Colonic mucosa (tissue), 4 donors: Measurements from ENCODE around the gene TRPM3. TPM values are rescaled to one million over a fixed set of nuclear protein-coding genes. Genes with fewer than 3 reads are reported as not detected.

Experiments
- DNase-seq: peaks from one replicate; pipeline ENCODE4 v3.0.0-alpha.2; 2020
- H3K27ac ChIP-seq: fragments of 200-600 bp; one replicate; pipeline ENCODE4 v1.8.0; 2021
- H3K27me3 ChIP-seq: fragments of 200-600 bp; one replicate; pipeline ENCODE4 v1.8.0; 2021
- H3K36me3 ChIP-seq: fragments of 200-600 bp; one replicate; pipeline ENCODE4 v1.8.0; 2021
- H3K4me1 ChIP-seq: fragments of 200-600 bp; one replicate; pipeline ENCODE4 v1.8.0; 2021; ENCODE audit warnings: mild to moderate bottlenecking
- H3K4me3 ChIP-seq: fragments of 200-600 bp; one replicate; pipeline ENCODE4 v1.8.0; 2021
- H3K9ac ChIP-seq, 2 donors: one replicate each; pipeline ENCODE4 v1.7.0; 2013; ENCODE audit warnings: control low read depth in 2 of 2, low read depth in 2 of 2, low read length in 2 of 2
- H3K9me3 ChIP-seq: fragments of 200-600 bp; one replicate; pipeline ENCODE4 v1.8.0; 2021
- CTCF ChIP-seq: fragments of 200-600 bp; IDR thresholded peaks from one replicate; pipeline ENCODE4 v1.8.0; 2022; ENCODE audit warnings: antibody characterized with exemption, mild to moderate bottlenecking
- intact Hi-C: fragments of 100-400 bp; cut with DNase I; formaldehyde crosslinking; loops from one replicate; pipeline ENCODE4 v1.14.1; 2022
- total RNA-seq, 2 donors: library from RNA; stranded (reverse); fragmentation: NEBNext Ultra II Directional in 1 of 2; extraction: Animal tissue kit (Norgen Biotek cat#: 25700) in 1 of 2; gene quantifications; one replicate each; pipeline ENCODE4 v1.2.1, GENCODE V29; 2021
- donor health status: healthy.
- donor health status: DM: no; HTN: no; CAD: no.
- donor health status: DM: no; HTN: no; CAD: no.

The TRPM3 gene
- total RNA-seq, 2 donors from 2014 or later, result 0.32 to 0.35 TPM

- Histone ChIP-seq H3K36me3 (no peaks in the 10 kb centered on the region), H3K4me1 (no peaks in the 10 kb centered on the region), H3K9me3 (no peaks in the 10 kb centered on the region), H3K27ac (no peak overlapping the region), H3K4me3 (no peak overlapping the region), H3K9ac (no peak overlapping the region), H3K27me3 (no peaks in the 10 kb centered on the region)
- no peak for TF ChIP-seq CTCF
- intact Hi-C loops, result no loop called here
- no peak for DNase-seq
Observed at GRCh38 chr9:70677055-70677735, 444.2 kb downstream of the TRPM3 start.

DNA sequence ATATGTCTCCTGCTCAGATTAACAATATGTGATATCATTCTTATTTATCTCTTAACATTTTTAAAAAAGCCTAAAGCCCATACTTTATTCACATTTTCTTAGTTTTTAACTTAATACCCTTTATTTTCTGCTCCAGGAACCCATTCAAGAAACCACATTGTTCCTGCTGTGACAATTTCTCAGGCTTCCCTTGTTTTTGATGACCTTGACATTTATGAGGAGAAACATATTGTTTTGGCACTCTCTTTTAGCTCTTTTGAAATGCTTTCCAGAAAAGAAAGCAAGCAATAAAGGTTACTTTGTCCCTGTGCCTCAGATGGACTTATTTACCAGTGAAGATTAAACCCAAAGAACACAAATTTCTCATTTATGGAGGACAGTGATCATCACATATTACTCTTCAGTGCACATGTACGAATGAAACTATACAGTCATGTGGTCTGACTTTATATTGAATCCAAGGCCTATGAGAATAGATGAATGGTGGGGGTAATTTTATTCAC is 445.5 kb downstream of the TRPM3 start:
- Histone ChIP-seq H3K4me1 (no peaks in the 10 kb centered on the region), H3K27me3 (no peaks in the 10 kb centered on the region), H3K9me3 (no peaks in the 10 kb centered on the region), H3K9ac (no peak overlapping the region), H3K4me3 (no peak overlapping the region), H3K27ac (no peak overlapping the region), H3K36me3 (no peaks in the 10 kb centered on the region)
- no peak for DNase-seq
- no peak for TF ChIP-seq CTCF
- intact Hi-C loops, result no loop called here

GRCh38 chr9:70673844-70674243 is 447.6 kb downstream of the TRPM3 start:
- Histone ChIP-seq H3K9ac (no peak overlapping the region), H3K9me3 (no peaks in the 10 kb centered on the region), H3K27ac (no peak overlapping the region), H3K4me1 (no peaks in the 10 kb centered on the region), H3K4me3 (no peak overlapping the region), H3K27me3 (no peaks in the 10 kb centered on the region), H3K36me3 (no peaks in the 10 kb centered on the region)
- TF ChIP-seq CTCF, result no peak
- intact Hi-C loops, result no loop called here
- no peak for DNase-seq

DNA sequence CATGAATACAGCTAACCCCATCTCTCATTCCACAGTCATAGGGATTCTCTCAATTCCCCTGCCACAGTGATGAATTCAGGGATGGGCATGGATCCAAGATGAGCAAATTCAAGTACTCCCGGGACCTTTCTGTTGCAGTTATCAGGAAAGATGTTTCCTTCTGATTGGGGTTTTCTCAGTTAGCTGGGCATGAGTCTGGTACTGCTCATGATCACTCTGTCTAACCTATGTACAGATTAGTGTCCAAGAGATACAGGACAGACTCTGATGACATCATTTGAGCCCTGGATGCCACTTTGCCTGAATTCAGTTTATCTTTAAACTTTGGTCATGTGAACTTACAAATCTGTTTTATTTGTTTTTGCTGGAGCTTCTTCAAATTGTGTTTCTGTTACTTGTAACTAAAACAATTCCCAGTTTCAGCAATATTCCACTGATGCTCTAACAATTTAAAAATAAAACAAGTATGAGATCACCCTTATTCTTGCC is 449.2 kb downstream of the TRPM3 start:
- no peak for DNase-seq
- H3K4me1 ChIP-seq, result no peaks in the 10 kb centered on the region
- H3K9ac ChIP-seq, result no peak overlapping the region
- H3K4me3 ChIP-seq, result no peak overlapping the region
- no peaks in the 10 kb centered on the region for H3K36me3 ChIP-seq
- H3K27ac ChIP-seq, result no peak overlapping the region
- intact Hi-C loops, result no loop called here
- TF ChIP-seq CTCF, result no peak
- no peaks in the 10 kb centered on the region for H3K9me3 ChIP-seq
- no peaks in the 10 kb centered on the region for H3K27me3 ChIP-seq

DNA sequence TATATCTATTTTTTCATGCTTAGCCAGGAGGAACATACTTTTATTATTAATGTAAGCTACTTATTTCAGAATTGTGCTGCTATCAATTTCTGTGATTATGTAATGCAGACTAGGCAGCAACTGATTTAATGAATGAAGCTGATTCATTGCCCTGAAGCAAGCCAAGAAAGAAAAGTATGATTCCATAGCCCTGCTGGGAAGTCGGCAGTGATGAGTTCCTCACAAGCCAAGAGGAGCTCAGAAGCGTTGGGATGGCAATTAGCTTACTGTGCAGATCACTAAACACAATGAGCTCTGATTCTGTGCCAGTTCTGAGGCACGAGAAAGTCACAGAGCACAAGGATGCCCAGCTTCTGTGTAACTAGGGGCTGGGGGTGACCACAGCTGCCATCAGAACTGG is 452.7 kb downstream of the TRPM3 start:
- H3K27me3 ChIP-seq, result no peaks in the 10 kb centered on the region
- no peak for TF ChIP-seq CTCF
- H3K27ac ChIP-seq, result no peak overlapping the region
- no peaks in the 10 kb centered on the region for H3K4me1 ChIP-seq
- H3K9me3 ChIP-seq, result no peaks in the 10 kb centered on the region
- H3K4me3 ChIP-seq, result no peak overlapping the region
- no peak overlapping the region for H3K9ac ChIP-seq
- no peak for DNase-seq
- no peaks in the 10 kb centered on the region for H3K36me3 ChIP-seq
- intact Hi-C loops, result no loop called here
